LNCAP (cell line): ENCODE measurements around the gene DISP2.

Source experiments
- CTCF ChIP-seq: fragments of 450-650 bp; IDR thresholded peaks from 2 replicates; pipeline ENCODE4 v1.5.1; 2017; ENCODE audit warnings: mild to moderate bottlenecking

DISP2 gene

DNA sequence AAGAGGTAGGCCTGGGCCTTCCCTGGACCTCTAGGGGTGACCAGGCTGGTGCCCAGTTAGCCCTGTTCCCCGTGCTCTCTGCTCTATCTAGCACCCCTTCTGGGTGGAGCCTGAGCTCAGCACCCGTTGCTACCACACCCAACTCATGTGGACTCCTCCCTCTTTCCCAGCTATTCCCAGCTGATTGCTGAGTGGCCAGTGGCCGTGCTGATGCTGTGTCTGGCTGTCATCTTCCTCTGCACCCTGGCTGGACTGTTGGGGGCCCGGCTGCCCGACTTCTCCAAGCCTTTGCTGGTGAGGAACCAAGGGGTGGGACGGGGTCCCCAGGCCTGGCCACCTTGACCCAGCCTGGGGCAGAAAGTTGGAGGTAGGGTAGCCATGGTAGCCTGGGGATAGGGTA lies 6.2 kb downstream of the DISP2 start:
- TF ChIP-seq CTCF: no peak

DNA sequence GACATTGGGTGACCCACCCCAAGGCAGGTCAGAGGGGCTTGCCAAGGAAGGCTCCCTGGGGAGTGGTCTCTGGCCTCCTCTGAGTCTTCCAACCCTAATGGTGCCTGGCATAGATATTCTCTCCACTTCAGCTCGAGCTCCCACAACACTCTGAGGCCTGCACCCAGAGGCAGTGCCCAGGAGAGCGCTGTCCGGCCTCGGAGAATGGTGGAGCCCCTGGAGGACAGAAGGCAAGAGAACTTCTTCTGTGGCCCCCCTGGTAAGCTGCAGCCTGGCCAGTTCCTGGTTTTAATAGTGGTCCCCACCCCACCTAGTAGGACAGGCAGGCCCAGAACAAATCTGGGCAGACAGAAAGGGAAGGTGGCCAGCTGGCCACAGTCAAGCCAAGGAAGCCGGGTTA lies 7.0 kb downstream of the DISP2 start:
- no peak for TF ChIP-seq CTCF

GRCh38 chr15:40365624-40366456 lies 7.8 kb downstream of the DISP2 start:
- TF ChIP-seq CTCF: no peak

GRCh38 chr15:40366457-40367370 lies 8.7 kb downstream of the DISP2 start:
- no peak for TF ChIP-seq CTCF

GRCh38 chr15:40367371-40367685 lies 9.3 kb downstream of the DISP2 start:
- no peak for TF ChIP-seq CTCF

DNA sequence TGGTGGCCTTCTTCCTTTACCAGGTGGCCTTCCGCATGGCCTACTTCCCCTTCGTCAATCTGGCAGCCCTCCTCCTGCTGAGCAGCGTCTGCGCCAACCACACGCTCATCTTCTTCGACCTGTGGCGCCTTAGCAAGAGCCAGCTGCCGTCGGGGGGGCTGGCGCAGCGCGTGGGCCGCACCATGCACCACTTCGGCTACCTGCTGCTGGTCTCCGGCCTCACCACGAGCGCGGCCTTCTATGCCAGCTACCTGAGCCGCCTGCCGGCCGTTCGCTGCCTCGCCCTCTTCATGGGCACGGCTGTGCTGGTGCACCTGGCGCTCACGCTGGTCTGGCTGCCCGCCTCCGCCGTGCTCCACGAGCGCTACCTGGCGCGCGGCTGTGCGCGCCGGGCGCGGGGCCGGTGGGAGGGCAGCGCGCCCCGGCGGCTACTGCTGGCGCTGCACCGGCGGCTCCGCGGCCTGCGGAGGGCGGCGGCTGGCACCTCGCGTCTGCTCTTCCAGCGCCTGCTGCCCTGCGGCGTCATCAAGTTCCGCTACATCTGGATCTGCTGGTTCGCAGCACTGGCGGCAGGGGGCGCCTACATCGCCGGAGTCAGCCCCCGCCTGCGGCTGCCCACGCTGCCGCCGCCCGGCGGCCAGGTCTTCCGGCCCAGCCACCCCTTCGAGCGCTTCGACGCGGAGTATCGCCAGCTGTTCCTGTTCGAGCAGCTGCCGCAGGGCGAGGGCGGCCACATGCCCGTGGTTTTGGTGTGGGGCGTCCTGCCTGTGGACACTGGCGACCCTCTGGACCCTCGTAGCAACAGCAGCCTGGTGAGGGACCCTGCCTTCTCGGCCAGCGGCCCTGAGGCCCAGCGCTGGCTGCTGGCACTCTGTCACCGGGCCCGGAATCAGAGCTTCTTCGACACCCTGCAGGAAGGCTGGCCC lies 9.9 kb downstream of the DISP2 start:
- TF ChIP-seq CTCF: peak; percentile 78
